ENCODE results near the gene AFAP1.

Gene AFAP1

DNA sequence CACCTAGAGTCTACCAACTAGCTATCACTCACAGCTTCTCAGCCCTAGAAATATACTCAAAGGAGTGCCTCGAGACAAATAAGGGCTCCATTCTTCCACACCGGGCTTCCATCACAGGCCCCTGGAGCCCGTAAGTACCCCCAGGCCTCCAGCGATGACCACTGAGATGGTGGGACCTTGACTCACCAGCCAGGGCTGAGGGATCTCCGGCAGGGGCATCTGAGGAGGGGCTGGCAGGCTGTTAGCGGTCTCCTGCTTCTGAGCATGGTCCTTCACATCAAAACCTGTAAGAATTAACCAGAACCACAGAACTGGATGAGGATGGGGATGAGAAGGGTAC lies 71.3 kb downstream of the AFAP1 start:
- TF ChIP-seq, protein P1, sequence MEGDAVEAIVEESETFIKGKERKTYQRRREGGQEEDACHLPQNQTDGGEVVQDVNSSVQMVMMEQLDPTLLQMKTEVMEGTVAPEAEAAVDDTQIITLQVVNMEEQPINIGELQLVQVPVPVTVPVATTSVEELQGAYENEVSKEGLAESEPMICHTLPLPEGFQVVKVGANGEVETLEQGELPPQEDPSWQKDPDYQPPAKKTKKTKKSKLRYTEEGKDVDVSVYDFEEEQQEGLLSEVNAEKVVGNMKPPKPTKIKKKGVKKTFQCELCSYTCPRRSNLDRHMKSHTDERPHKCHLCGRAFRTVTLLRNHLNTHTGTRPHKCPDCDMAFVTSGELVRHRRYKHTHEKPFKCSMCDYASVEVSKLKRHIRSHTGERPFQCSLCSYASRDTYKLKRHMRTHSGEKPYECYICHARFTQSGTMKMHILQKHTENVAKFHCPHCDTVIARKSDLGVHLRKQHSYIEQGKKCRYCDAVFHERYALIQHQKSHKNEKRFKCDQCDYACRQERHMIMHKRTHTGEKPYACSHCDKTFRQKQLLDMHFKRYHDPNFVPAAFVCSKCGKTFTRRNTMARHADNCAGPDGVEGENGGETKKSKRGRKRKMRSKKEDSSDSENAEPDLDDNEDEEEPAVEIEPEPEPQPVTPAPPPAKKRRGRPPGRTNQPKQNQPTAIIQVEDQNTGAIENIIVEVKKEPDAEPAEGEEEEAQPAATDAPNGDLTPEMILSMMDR (IDR thresholded peaks at IDR 0.05; ENCODE audit: low read depth, low read length), result no peak
- H3K4me3 ChIP-seq (replicated peaks in 1 of 2; ENCODE audit: low read depth in 2 of 2, low read length in 2 of 2), result no peak overlapping the region
- no peak for DNase-seq (ENCODE audit: low read depth in 2 of 2)

GRCh38 chr4:7867701-7868435 lies 71.8 kb downstream of the AFAP1 start:
- peak in 1 of 2 donors; percentile 66 for DNase-seq (ENCODE audit: low read depth in 2 of 2)
- no peak overlapping the region for H3K4me3 ChIP-seq (replicated peaks in 1 of 2; ENCODE audit: low read depth in 2 of 2, low read length in 2 of 2)
- TF ChIP-seq, protein P1 (IDR thresholded peaks at IDR 0.05; ENCODE audit: low read depth, low read length), result no peak

- TF ChIP-seq, protein P1 (IDR thresholded peaks at IDR 0.05; ENCODE audit: low read depth, low read length), result no peak
- no peak overlapping the region for H3K4me3 ChIP-seq (replicated peaks in 1 of 2; ENCODE audit: low read depth in 2 of 2, low read length in 2 of 2)
- DNase-seq (ENCODE audit: low read depth in 2 of 2), result no peak
Measured at GRCh38 chr4:7867191-7867590, 72.5 kb downstream of the AFAP1 start.

DNA sequence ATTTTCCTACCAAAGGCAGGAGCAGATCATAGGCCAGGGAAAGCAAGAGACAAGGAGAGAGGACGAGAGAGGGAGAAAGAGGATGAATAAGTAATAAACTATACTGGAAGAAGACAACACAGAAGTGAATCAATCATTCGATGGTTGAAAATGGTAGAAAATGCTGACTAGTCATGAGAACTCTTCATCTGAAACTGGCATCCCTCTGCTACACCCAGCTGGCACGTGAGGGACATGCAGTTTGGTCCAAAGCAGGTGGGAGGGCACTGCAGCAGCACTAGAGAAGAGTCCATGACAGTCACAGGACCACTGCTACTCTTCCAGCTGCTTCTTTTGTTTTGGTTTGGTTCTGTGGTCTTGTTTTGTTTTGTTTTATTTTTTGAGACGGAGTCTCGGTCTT lies 74.1 kb downstream of the AFAP1 start:
- H3K4me3 ChIP-seq (replicated peaks in 1 of 2; ENCODE audit: low read depth in 2 of 2, low read length in 2 of 2), result no peak overlapping the region
- TF ChIP-seq, protein P1 (IDR thresholded peaks at IDR 0.05; ENCODE audit: low read depth, low read length), result no peak
- DNase-seq (ENCODE audit: low read depth in 2 of 2), result no peak

DNA sequence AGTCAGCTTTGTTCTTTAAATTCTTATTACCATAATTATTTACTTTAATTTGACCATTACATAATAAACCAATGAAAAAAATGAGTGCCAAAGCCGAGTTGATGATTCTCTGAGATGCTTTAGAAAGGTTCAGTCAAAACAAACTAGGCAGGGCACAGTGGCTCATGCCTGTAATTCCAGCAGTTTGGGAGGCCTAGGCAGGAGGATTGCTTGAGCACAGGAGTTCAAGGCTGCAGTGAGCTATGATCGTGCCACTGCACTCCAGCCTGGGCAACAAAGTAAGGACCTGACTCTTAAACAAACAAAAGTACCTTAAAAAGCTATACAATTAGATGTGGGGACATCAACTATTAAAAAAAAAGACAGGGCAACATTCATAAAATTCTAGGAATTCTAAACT lies 75.0 kb downstream of the AFAP1 start:
- H3K4me3 ChIP-seq (replicated peaks in 1 of 2; ENCODE audit: low read depth in 2 of 2, low read length in 2 of 2), result no peak overlapping the region
- TF ChIP-seq, protein P1 (IDR thresholded peaks at IDR 0.05; ENCODE audit: low read depth, low read length), result no peak
- no peak for DNase-seq (ENCODE audit: low read depth in 2 of 2)

GRCh38 chr4:7863911-7864681 lies 75.6 kb downstream of the AFAP1 start:
- no peak overlapping the region for H3K4me3 ChIP-seq (replicated peaks in 1 of 2; ENCODE audit: low read depth in 2 of 2, low read length in 2 of 2)
- DNase-seq (ENCODE audit: low read depth in 2 of 2), result no peak
- TF ChIP-seq, protein P1 (IDR thresholded peaks at IDR 0.05; ENCODE audit: low read depth, low read length), result no peak
